Measurements from ENCODE around the gene ARHGEF19.

ARHGEF19 gene

DNA sequence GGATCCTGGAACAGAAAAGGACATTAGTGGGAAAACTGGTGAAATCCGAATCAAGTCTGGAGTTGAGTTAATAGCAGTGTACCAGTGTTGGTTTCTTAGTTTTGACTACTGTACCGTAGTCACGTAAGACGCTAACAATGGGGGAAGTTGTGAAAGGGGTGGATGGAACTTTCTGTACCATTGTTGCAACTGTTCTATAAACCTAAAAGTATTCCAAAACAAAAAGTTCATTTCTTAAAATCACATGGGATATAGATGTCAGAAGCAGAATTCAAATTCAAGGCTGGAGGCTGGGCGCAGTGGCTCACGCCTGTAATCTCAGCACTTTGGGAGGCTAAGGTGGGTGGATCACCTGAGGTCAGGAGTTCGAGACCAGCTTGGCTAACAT is 16.9 kb downstream of the ARHGEF19 start:
- DNase-seq (ENCODE audit: insufficient read length, low spot score), result no peak
- no peak for FAIRE-seq
- TF ChIP-seq POLR2A (IDR thresholded peaks at IDR 0.05; ENCODE audit: low read depth, low read length), result no peak

DNA sequence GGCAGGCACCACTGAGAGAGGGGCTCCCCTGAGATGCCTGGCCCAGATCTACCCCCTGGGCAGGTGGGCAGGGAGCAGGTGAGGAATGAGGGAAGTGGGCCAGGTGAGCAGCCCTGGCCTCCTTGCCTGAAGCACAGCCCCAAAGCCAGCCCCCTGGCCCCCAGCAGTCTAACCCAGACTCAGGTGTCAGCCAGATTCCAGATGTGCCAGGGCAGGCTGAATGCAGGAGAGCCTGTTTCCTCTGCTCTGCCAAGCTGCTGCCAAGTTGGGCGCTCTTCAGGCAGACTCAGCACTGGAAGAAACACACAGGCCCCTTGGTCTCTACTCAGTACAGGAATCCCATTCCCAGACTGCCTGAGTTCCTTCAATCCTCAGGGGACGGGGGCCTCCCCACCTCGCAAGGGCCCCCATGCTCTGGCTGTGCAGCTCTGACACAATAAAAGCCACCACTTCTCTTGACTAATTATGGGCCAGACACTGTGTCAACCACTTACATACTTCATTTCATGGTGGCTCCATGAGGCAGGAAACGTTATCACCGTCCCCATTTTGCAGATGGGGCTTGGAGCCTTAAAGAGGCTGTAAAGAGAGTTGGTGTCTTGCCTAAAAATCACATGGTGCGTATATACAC is 20.4 kb downstream of the ARHGEF19 start:
- DNase-seq (ENCODE audit: insufficient read length, low spot score) (no peak), FAIRE-seq (no peak)
- no peak for TF ChIP-seq POLR2A (IDR thresholded peaks at IDR 0.05; ENCODE audit: low read depth, low read length)

GRCh38 chr1:16191309-16191708 is 21.1 kb downstream of the ARHGEF19 start:
- TF ChIP-seq POLR2A (IDR thresholded peaks at IDR 0.05; ENCODE audit: low read depth, low read length), result no peak
- DNase-seq (ENCODE audit: insufficient read length, low spot score) (no peak), FAIRE-seq (no peak)

GRCh38 chr1:16189921-16190621 is 22.4 kb downstream of the ARHGEF19 start:
- FAIRE-seq (no peak), DNase-seq (ENCODE audit: insufficient read length, low spot score) (no peak)
- no peak for TF ChIP-seq POLR2A (IDR thresholded peaks at IDR 0.05; ENCODE audit: low read depth, low read length)

DNA sequence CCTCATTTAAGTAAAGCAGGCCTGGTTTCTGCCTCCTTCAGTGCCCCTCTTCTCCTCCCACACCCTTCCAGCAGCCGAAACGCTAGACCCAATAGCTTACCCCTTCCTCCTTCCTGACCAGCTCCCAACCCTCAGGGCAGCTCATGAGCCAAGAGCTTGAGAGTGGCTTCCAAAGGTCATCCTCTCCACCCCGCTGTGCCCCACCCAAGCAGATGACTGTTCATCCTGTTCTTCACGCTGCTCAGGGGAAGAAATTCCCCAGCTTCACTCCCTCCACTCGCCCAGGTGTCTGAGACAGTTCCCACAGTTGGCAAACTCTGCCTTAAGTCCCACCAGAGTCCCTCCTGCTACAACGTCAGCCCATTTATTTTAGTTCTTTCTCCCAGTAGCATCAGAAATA is 23.4 kb downstream of the ARHGEF19 start:
- DNase-seq (ENCODE audit: insufficient read length, low spot score) (no peak), FAIRE-seq (peak; percentile 50)

DNA sequence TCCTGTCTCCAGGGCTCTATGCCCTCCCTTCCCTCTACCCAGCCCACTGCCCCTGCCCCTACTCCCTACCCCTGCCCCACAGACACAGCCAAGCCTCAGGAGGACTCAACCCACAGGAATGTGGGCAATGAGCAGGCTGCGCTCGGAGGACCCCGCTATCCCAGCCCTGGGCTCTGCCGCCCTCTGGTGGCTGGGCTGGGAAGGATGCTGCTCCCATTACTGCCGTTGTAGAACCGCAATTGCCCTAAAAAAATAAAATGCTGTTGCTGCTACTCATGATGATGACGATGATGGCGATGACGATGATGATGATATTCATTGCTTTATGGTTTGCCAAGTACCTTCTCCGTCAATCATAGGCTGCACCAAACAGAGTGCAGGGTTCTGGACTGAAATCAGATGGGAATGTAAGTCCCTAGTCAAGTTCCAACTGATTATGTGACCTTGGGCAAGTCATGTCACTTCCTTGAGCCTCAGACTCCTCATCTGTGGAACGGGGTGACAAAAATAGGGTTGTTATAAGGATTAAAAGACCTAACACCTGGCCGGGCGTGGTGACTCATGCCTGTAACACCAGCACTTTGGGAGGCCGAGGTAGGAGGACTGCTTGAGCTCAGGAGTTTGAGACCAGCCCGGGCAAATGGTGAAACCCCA is 24.6 kb downstream of the ARHGEF19 start:
- no peak for FAIRE-seq
- no peak for TF ChIP-seq POLR2A (IDR thresholded peaks at IDR 0.05; ENCODE audit: low read depth, low read length)
- DNase-seq (ENCODE audit: insufficient read length, low spot score), result peak; percentile 62

More for the DNA sequence above, 23.4 kb downstream of the ARHGEF19 start:
- no peak for TF ChIP-seq POLR2A (IDR thresholded peaks at IDR 0.05; ENCODE audit: low read depth, low read length)

GRCh38 chr1:16186655-16187235 is 25.7 kb downstream of the ARHGEF19 start:
- no peak for TF ChIP-seq POLR2A (IDR thresholded peaks at IDR 0.05; ENCODE audit: low read depth, low read length)
- DNase-seq (ENCODE audit: insufficient read length, low spot score) (no peak), FAIRE-seq (no peak)

GRCh38 chr1:16184557-16185303 is 27.7 kb downstream of the ARHGEF19 start:
- DNase-seq (ENCODE audit: insufficient read length, low spot score) (no peak), FAIRE-seq (no peak)
- TF ChIP-seq POLR2A (IDR thresholded peaks at IDR 0.05; ENCODE audit: low read depth, low read length), result no peak

- DNase-seq (ENCODE audit: insufficient read length, low spot score), result no peak
- no peak for TF ChIP-seq POLR2A (IDR thresholded peaks at IDR 0.05; ENCODE audit: low read depth, low read length)
Observed at GRCh38 chr1:16183765-16184556, 28.5 kb downstream of the ARHGEF19 start.

DNA sequence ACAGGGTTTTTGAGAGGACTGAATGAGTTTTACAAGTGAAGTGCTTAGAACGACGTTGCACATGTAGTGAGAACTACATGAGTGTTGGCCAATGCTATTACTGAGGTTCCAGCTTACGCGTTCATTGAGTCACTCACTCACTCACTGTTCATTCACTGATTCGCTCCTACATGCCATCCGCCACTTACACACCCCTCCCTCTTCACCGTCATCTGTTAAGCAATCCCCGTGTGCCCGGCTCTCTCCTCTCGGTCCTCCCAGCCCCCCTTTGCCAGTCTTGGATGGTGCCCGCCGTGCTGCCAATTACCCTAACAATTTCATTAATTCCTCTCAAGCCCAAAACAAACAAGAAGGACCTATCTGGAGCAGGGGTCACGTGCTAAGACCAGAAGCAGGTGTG is 29.3 kb downstream of the ARHGEF19 start:
- no peak for DNase-seq (ENCODE audit: insufficient read length, low spot score)
- no peak for FAIRE-seq
- TF ChIP-seq POLR2A (IDR thresholded peaks at IDR 0.05; ENCODE audit: low read depth, low read length), result no peak

More at GRCh38 chr1:16183765-16184556, 28.5 kb downstream of the ARHGEF19 start:
- no peak for FAIRE-seq

- FAIRE-seq, result no peak
- TF ChIP-seq POLR2A (IDR thresholded peaks at IDR 0.05; ENCODE audit: low read depth, low read length), result no peak
- peak; percentile 66 for DNase-seq (ENCODE audit: insufficient read length, low spot score)
Observed at GRCh38 chr1:16181887-16182719, 30.3 kb downstream of the ARHGEF19 start.

DNA sequence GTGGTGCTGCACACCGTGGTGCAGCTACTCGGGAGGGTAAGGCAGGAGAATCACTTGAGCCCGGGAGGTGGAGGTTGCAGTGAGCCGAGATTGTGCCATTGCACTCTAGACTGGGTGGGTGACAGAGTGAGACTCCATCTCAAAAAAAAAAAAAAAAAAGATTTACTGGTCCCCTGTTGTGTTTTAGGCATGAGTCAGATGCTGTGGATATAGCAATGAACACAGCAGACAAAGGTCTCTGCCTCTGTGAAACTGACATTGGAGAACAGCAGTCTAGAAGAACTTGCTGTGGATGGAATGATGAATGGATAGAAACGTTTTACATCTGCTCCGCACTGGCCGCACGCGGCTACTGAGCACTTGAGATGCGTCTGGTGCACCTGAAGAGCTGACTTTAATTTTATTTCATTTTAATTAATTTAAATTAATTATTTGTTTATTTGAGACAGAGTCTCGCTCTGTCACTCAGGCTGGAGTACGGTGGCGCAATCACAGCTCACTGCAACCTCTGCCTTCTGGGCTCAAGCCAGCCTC is 32.1 kb downstream of the ARHGEF19 start:
- FAIRE-seq (no peak), DNase-seq (ENCODE audit: insufficient read length, low spot score) (no peak)
- TF ChIP-seq POLR2A (IDR thresholded peaks at IDR 0.05; ENCODE audit: low read depth, low read length), result no peak

Measured in H54 (cell line).